ENCODE data around the gene RBBP9.

GRCh38 chr20:18466574-18466893, 30.5 kb downstream of the RBBP9 start:
- TF ChIP-seq CTCF (conservative IDR thresholded peaks at IDR 0.05; ENCODE audit: low read depth, low read length): no peak
- TF ChIP-seq SMC3 (IDR thresholded peaks at IDR 0.05; ENCODE audit: low read depth, low read length): no peak
- TF ChIP-seq RAD21 (IDR thresholded peaks at IDR 0.05; ENCODE audit: low read length): no peak
- TF ChIP-seq POLR2A (IDR thresholded peaks at IDR 0.05; ENCODE audit: low read depth, low read length): no peak
- TF ChIP-seq FOS (IDR thresholded peaks at IDR 0.05; ENCODE audit: low read depth, low read length): no peak
- no peak for TF ChIP-seq CHD1 (IDR thresholded peaks at IDR 0.05; ENCODE audit: low read depth, low read length)
- TF ChIP-seq RCOR1 (IDR thresholded peaks at IDR 0.05; ENCODE audit: insufficient replicate concordance, low read length): no peak
- TF ChIP-seq USF2 (IDR thresholded peaks at IDR 0.05; ENCODE audit: low read depth, low read length): no peak
- no peak for TF ChIP-seq RFX5 (IDR thresholded peaks at IDR 0.05; ENCODE audit: low read depth, low read length)
- TF ChIP-seq MXI1 (IDR thresholded peaks at IDR 0.05; ENCODE audit: borderline replicate concordance, low read depth, low read length): no peak
- TF ChIP-seq BHLHE40 (IDR thresholded peaks at IDR 0.05; ENCODE audit: low read depth, low read length): no peak
- no peak for TF ChIP-seq CEBPB (IDR thresholded peaks at IDR 0.05; ENCODE audit: low read depth, low read length)
- TF ChIP-seq NFE2L2 (IDR thresholded peaks at IDR 0.05; ENCODE audit: low read depth, low read length): no peak
- no peak for TF ChIP-seq MAZ (IDR thresholded peaks at IDR 0.05; ENCODE audit: borderline replicate concordance, low read depth, low read length)
